ENCODE results near the gene ISLR. TPM values are rescaled to one million over a fixed set of nuclear protein-coding genes. Genes with fewer than 3 reads are reported as not detected.

The ISLR gene
- total and polyA plus RNA-seq, 2 experiments from 2014 or later, result 0.55 TPM; not detected in 1

GRCh38 chr15:74216949-74217348, 43.4 kb downstream of the ISLR start (continued):
- no peak for TF ChIP-seq ETS1 (IDR thresholded peaks at IDR 0.05)

GRCh38 chr15:74217907-74218885, 44.7 kb downstream of the ISLR start:
- DNase-seq (ENCODE audit: low spot score), result no peak
- Histone ChIP-seq H3K4me2 (no peak overlapping the region), H4K20me1 (replicated peaks; ENCODE audit: insufficient read depth) (peaks cover 4% of the 10 kb centered on the region; the same call in 1 of the 2 replicates), H3K27me3 (ENCODE audit: insufficient read depth) (peaks cover 88% of the 10 kb centered on the region), H3K79me2 (replicated peaks; ENCODE audit: insufficient read depth) (no peaks in the 10 kb centered on the region), H3K4me1 (ENCODE audit: insufficient read depth) (peaks cover 59% of the 10 kb centered on the region), H3K9me2 (ENCODE audit: insufficient read depth) (no peaks in the 10 kb centered on the region), H3K36me3 (ENCODE audit: insufficient read depth) (no peaks in the 10 kb centered on the region), H3K4me3 (no peak overlapping the region), H2AFZ (no peak overlapping the region), H3K27ac (ENCODE audit: low read depth) (no peak overlapping the region), H3F3A (replicated peaks; ENCODE audit: low read depth) (peaks cover 9% of the 10 kb centered on the region)
- Mint-ChIP-seq H3K9me3 (no peaks in the 10 kb centered on the region), H3K27ac (no peak overlapping the region), H3K36me3 (ENCODE audit: low read depth) (no peaks in the 10 kb centered on the region), H3K4me1 (peaks cover 67% of the 10 kb centered on the region), H3K4me3 (no peak overlapping the region), H3K27me3 (ENCODE audit: insufficient read depth, low read depth, poor library complexity) (peaks cover 84% of the 10 kb centered on the region)
- TF ChIP-seq EZH2 (IDR thresholded peaks at IDR 0.05; ENCODE audit: low read depth, unreplicated experiment), result no peak
- no peak for ATAC-seq

GRCh38 chr15:74220475-74221248, 47.2 kb downstream of the ISLR start:
- Histone ChIP-seq H3F3A (replicated peaks; ENCODE audit: low read depth) (no peaks in the 10 kb centered on the region), H3K79me2 (replicated peaks; ENCODE audit: insufficient read depth) (no peaks in the 10 kb centered on the region), H3K4me1 (ENCODE audit: insufficient read depth) (peaks cover 48% of the 10 kb centered on the region), H4K20me1 (replicated peaks; ENCODE audit: insufficient read depth) (peaks cover 4% of the 10 kb centered on the region; the same call in 1 of the 2 replicates), H3K4me3 (no peak overlapping the region), H3K9me2 (ENCODE audit: insufficient read depth) (no peaks in the 10 kb centered on the region), H3K27me3 (ENCODE audit: insufficient read depth) (peaks cover 100% of the 10 kb centered on the region), H3K4me2 (peak overlapping the region; percentile 71; the same call in 1 of the 2 replicates), H3K27ac (ENCODE audit: low read depth) (no peak overlapping the region), H2AFZ (no peak overlapping the region), H3K36me3 (ENCODE audit: insufficient read depth) (no peaks in the 10 kb centered on the region)
- 0 out of 3 replicates have a peak overlapping the region, but pooled peaks have one; percentile 5 for H3K4me3 Mint-ChIP-seq
- no peaks in the 10 kb centered on the region for H3K36me3 Mint-ChIP-seq (ENCODE audit: low read depth)
- no peaks in the 10 kb centered on the region; the same call in 2 of the 3 replicates for H3K9me3 Mint-ChIP-seq
- ATAC-seq (no peak), DNase-seq (ENCODE audit: low spot score) (no peak)
- peaks cover 62% of the 10 kb centered on the region for H3K4me1 Mint-ChIP-seq
- H3K27ac Mint-ChIP-seq, result no peak overlapping the region
- H3K27me3 Mint-ChIP-seq (ENCODE audit: insufficient read depth, low read depth, poor library complexity), result peaks cover 86% of the 10 kb centered on the region
- no peak for TF ChIP-seq JUNB (IDR thresholded peaks at IDR 0.05; ENCODE audit: unreplicated experiment)
- no peak for TF ChIP-seq CTCF (conservative IDR thresholded peaks at IDR 0.05; ENCODE audit: low read depth in 2 of 2)
- TF ChIP-seq ETS1 (IDR thresholded peaks at IDR 0.05), result no peak
- no peak for TF ChIP-seq CREB1 (CRISPR knock-in tag; IDR thresholded peaks at IDR 0.05; ENCODE audit: low read depth)
- no peak for TF ChIP-seq STAT1 (IDR thresholded peaks at IDR 0.05; ENCODE audit: unreplicated experiment)
- no peak for TF ChIP-seq REST (IDR thresholded peaks at IDR 0.05; ENCODE audit: unreplicated experiment)
- no peak for TF ChIP-seq POLR2AphosphoS5 (IDR thresholded peaks at IDR 0.05; ENCODE audit: low read depth)
- no peak for TF ChIP-seq NANOG (IDR thresholded peaks at IDR 0.05; ENCODE audit: borderline replicate concordance)
- no peak for TF ChIP-seq ZNF331 (CRISPR knock-in tag; IDR thresholded peaks at IDR 0.05; ENCODE audit: low read depth)

Data from GM23338 (cell line).